ENCODE data around the gene ENOX1.

ENOX1 gene

GRCh38 chr13:43309311-43309710 lies 477.5 kb downstream of the ENOX1 start:
- no peak overlapping the region for H3K4me3 ChIP-seq (ENCODE audit: low read length)
- no peak for DNase-seq (ENCODE audit: low read depth)
- TF ChIP-seq CTCF (conservative IDR thresholded peaks at IDR 0.05; ENCODE audit: low read depth, low read length), result no peak

GRCh38 chr13:43307921-43308433 lies 478.8 kb downstream of the ENOX1 start:
- peak; percentile 43 for DNase-seq (ENCODE audit: low read depth)
- no peak for TF ChIP-seq CTCF (conservative IDR thresholded peaks at IDR 0.05; ENCODE audit: low read depth, low read length)
- no peak overlapping the region for H3K4me3 ChIP-seq (ENCODE audit: low read length)

GRCh38 chr13:43307221-43307920 lies 479.4 kb downstream of the ENOX1 start:
- no peak for DNase-seq (ENCODE audit: low read depth)
- no peak overlapping the region for H3K4me3 ChIP-seq (ENCODE audit: low read length)
- no peak for TF ChIP-seq CTCF (conservative IDR thresholded peaks at IDR 0.05; ENCODE audit: low read depth, low read length)

GRCh38 chr13:43306372-43306771 lies 480.4 kb downstream of the ENOX1 start:
- DNase-seq (ENCODE audit: low read depth), result no peak
- TF ChIP-seq CTCF (conservative IDR thresholded peaks at IDR 0.05; ENCODE audit: low read depth, low read length), result no peak
- no peak overlapping the region for H3K4me3 ChIP-seq (ENCODE audit: low read length)

GRCh38 chr13:43305416-43305815 lies 481.4 kb downstream of the ENOX1 start:
- no peak overlapping the region for H3K4me3 ChIP-seq (ENCODE audit: low read length)
- DNase-seq (ENCODE audit: low read depth), result no peak
- TF ChIP-seq CTCF (conservative IDR thresholded peaks at IDR 0.05; ENCODE audit: low read depth, low read length), result no peak

GRCh38 chr13:43304945-43305344 lies 481.8 kb downstream of the ENOX1 start:
- TF ChIP-seq CTCF (conservative IDR thresholded peaks at IDR 0.05; ENCODE audit: low read depth, low read length), result peak; percentile 19

GRCh38 chr13:43304449-43304848 lies 482.3 kb downstream of the ENOX1 start:
- no peak for TF ChIP-seq CTCF (conservative IDR thresholded peaks at IDR 0.05; ENCODE audit: low read depth, low read length)
- no peak overlapping the region for H3K4me3 ChIP-seq (ENCODE audit: low read length)
- DNase-seq (ENCODE audit: low read depth), result no peak

More at GRCh38 chr13:43304945-43305344, 481.8 kb downstream of the ENOX1 start:
- H3K4me3 ChIP-seq (ENCODE audit: low read length), result no peak overlapping the region
- DNase-seq (ENCODE audit: low read depth), result no peak
